HG02852 (cell line): ENCODE data around the gene TOP3B.
A peak's percentile ranks its signal among the peaks of the same experiment; 100 is the strongest.
"Not testable (repeated sequence)": the region's sequence is repeated elsewhere in the genome, so short reads cannot be mapped to it uniquely, and the experiment has no call there.

Experiments
- ATAC-seq: cut with Tn5 transposase; IDR thresholded peaks from one replicate; pipeline ENCODE4 v1.9.1; 2021; ENCODE audit warnings: mild to moderate bottlenecking, moderate library complexity; ENCODE audit not compliant: unreplicated experiment

TOP3B gene

GRCh38 chr22:21945453-21946261, 36.9 kb downstream of the TOP3B start:
- no peak for ATAC-seq

DNA sequence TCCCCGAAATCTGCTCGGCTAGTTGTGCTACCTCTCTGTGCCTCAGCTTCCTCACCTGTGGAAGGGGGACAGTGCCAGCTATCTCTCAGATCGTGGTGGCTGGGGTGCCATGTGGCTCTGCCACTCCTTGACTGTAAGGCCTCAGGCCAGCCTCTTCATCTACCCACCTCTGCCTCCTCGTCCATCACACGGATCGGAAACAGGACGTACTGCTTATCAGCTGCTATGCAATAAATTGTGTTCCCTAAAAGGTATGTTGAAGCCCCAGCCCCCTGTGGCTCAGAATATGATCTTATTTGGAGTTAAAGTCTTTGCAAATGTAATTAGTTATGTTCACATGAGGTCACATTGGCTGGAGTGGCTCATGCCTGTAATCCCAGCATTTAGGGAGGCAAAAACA, 37.7 kb downstream of the TOP3B start:
- ATAC-seq = no peak

GRCh38 chr22:21943571-21944448, 38.8 kb downstream of the TOP3B start:
- ATAC-seq = no peak

DNA sequence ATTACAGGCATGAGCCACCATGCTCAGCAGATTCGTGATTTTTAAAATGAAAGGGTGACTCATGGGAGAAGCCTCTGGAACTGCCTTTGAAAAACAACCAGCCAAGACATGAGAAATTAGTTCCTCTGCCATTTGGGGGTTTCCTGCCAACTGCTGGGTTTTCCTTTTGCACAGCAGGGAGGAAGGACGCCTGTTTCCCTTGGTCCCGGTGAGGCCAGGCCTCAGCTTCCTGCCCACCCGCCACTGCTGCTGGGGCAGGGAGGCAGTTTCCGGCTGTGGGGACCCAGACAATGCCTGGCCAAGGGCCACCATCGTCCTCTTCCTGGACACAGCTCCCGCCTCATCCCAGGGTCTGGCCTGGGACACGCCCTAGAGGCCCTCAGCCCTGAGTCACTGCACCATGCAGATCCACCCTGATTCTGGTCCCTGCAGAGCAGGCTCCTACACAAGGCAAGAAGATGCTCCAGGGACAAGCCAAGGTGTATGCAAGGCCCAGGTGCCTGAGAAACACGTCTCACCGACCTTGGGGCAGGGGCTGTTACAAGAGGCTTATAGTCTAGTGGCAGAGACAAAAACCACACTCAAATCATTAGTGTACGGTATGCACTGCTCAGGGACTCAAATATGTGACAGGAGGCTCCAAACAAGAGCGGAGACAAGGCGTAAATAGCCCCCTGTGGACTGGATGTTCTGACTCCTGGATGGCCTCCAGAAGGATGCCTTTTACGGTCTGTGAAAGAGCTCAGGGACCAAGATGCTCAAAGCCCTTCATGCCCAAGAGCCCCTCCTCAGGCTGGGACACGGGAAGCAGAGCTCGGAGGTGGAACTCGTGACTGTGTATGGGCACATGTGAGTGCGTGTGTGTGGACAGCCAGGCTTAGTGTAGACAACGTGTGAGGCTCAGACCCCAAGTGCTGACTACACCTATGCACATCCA, 39.9 kb downstream of the TOP3B start:
- no peak for ATAC-seq

DNA sequence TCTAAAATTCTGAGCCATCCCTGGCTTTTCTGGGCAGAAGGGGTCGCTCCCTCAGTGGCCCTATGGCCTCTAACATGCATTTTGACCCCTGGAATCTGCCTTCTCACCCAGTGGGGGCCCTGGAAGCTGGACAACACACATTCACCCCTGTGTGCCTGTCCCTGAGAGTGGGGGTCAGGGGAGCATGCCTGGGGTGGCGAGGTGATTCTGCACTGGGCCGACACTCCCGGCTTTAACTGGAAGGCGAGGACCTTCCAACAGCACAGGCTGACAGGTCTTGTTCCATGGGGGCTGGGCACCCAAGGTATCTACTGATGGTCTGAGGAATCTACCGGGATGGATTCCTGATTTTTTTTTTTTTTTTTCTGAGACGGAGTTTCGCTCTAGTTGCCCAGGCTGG, 40.7 kb downstream of the TOP3B start:
- ATAC-seq = no peak

- no peak for ATAC-seq
Observed at GRCh38 chr22:21940521-21940920, 42.1 kb downstream of the TOP3B start.

GRCh38 chr22:21939935-21940334, 42.7 kb downstream of the TOP3B start:
- ATAC-seq = not testable (repeated sequence)

- ATAC-seq = no peak
Observed at GRCh38 chr22:21939461-21939913, 43.1 kb downstream of the TOP3B start.

- ATAC-seq = no peak
Observed at GRCh38 chr22:21938906-21939305, 43.7 kb downstream of the TOP3B start.

DNA sequence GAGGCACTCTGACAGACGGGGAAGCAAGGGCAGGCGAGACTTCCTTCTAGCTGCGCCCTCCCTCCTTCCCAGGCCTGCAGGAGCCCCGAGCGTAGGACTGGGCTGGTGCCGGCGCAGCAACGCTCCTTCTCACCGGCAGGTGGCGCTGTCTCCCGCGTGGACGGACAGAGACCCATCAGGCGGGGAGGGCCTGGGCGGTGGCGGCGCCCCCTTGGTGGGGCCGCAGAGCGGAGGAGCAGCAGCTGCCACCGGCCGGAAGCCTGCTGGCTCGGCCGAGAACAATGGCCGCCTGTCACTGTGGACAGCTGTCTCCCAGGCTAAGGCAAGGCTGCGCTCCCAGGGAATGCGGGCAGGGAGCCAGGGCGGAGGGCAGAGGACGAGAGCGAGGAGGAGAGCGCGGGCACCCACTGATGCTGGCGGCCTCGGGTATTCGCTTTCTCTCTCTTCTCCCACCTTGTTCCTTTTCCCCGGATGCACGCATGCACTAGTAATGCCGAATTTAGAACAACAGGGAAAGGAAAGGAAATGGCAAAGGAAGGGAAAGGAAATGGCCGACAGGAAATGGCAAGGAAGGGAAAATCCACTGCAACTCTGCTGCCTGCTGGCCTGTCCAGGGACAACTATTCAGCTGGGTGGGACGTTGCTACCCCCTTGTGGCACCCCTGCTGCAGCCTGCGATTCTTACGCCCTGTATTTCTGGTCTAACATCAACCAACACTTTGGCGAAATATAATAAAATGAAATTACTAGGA, 44.3 kb downstream of the TOP3B start:
- peak; percentile 84 for ATAC-seq

- ATAC-seq = no peak
Observed at GRCh38 chr22:21937821-21938070, 44.8 kb downstream of the TOP3B start.

GRCh38 chr22:21937041-21937820, 45.4 kb downstream of the TOP3B start:
- ATAC-seq = no peak

GRCh38 chr22:21936151-21936775, 46.3 kb downstream of the TOP3B start:
- ATAC-seq = no peak

DNA sequence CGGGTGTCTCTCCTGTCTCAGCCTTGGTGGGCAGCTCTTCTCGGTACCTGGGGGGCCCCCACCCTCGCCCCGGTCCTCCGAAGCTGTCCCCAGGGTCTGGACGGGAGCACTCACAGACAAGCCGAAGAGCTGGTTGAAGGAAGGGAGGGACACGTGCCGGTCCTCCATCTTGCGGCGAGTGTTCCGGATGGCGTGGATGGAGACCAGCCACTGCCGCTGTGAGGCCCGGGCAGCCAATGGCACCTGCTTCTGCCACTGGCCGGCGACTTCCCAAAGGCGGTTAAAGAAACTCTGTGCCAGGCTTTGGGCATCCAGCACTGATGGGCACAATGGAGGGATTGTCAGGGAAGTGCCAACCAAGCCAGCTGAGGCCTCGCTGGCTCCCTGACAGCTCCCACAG, 48.7 kb downstream of the TOP3B start:
- ATAC-seq = no peak

DNA sequence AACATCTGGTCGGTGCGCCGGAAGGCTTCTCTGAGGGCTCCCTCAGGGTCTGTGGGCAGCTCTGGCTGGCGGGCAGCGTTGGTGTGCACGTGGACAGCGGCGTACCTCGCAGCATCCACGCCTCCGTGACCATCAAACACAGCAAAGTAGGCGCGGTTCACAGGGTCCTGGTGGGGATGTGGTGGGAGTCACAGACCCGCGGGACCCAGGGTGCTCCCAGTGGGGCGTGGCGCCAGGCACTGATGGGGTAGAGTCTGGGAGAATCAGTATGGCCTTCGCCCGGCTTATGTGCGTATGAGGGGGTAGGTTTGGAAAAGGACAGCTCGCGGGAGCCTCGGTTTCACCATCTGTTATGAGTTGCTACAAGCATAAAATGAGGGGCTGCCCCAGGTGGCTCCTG, 49.2 kb downstream of the TOP3B start:
- ATAC-seq = no peak

DNA sequence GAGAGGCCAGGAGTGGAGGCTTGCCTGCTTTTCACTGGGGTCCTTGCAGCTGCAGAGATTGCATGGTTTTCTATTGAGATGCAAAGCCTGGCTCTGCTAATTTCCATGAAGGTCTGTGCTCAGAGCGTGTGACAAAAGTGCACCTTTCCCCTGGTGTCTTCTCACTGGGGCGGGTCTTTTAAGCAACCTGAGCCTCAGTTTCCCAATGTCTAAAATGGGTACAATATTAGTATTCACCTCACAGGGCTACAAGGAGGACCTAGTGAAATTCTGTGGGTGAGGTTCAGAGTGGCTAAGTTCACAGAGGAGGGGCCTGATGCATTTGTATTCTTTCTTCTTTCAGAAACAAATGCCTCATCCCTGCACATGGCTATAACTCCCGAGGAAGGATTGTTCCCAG, 50.2 kb downstream of the TOP3B start:
- no peak for ATAC-seq

GRCh38 chr22:21931056-21931455, 51.5 kb downstream of the TOP3B start:
- ATAC-seq = no peak

DNA sequence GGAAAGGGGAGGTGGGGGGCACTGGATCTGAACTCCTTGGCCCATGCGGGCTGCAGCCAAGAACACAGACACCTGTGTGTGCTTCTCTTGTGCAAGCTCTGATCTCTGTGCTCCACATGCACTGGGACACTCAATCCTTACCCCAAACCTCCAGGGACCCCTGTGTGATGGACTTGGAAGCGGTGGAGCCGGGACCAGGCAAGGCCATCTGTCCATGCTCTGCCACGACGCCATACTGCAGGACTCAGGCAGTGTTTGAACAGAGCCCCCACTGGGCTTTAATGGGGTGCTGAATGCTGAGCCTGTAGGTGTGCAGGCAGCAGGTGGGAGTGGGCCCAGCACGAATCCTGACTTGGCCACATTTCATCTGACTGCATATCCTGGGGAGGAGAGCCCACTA, 53.3 kb downstream of the TOP3B start:
- ATAC-seq = no peak

- ATAC-seq = no peak
Observed at GRCh38 chr22:21928048-21928447, 54.5 kb downstream of the TOP3B start.
